Melanocyte of skin (primary cell): ENCODE data around the gene ST8SIA5. TPM values are rescaled to one million over a fixed set of nuclear protein-coding genes. Genes with fewer than 3 reads are reported as not detected.

Experiments used
- small RNA-seq, 2 donors: library from RNA; depleted of rRNA; stranded (forward); fragments of <200 nt; gene quantifications; one replicate each; pipeline ENCODE3, GENCODE V24; 2012
- total RNA-seq, 2 donors: library from RNA; depleted of rRNA; stranded (reverse); fragments of >200 nt; gene quantifications; 2 replicates each; pipeline ENCODE4 v1.2.3, GENCODE V29; 2012

ST8SIA5 gene, protein sequence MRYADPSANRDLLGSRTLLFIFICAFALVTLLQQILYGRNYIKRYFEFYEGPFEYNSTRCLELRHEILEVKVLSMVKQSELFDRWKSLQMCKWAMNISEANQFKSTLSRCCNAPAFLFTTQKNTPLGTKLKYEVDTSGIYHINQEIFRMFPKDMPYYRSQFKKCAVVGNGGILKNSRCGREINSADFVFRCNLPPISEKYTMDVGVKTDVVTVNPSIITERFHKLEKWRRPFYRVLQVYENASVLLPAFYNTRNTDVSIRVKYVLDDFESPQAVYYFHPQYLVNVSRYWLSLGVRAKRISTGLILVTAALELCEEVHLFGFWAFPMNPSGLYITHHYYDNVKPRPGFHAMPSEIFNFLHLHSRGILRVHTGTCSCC
- under 1 TPM; 0.33 to 0.34 TPM for total RNA-seq

DNA sequence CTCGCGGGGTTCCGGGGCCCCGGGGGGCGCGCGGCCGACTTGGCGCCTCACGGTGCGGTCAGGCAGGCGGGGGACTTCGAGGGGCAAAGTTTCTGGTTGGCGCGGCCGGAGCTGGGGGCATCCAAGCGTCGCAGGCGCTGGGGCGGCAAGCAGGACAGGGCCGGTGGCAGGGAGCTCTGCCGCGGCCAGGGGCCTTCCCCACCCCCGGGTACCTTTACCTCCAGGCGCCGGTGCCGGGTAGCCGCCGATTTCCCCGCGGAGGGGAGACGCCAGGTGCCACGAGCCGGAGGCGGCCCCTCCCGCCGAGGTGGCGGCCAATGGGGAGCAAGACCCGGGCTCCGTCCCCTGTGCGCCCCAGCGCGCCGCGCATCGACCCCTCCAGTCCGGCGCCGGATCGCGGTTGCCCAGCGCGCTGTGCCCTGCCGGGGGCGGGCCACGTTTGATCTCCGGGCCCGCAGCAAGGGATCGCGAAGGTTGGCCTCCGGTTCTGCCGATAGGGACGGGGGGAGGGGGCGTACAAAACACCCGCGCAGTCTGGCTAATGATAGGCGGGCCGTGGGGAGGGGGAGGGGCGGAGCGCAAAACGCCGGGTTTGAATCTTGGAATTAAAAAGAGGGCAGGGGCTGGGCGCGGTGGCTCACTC, at the start of gene ST8SIA5:
TSS of gene ST8SIA5 (minus strand) at position 495 of the 643 bp plus-strand sequence. CDS start 545 bp downstream, outside the sequence.

GRCh38 chr18:46657115-46657955, 99.5 kb downstream of the ST8SIA5 start, which contains the start of gene LOXHD1:
TSS of gene LOXHD1 (minus strand) at chr18:46657220. CDS start at chr18:46657033, 187 bp downstream.

Small RNA genes lying within 50 kb of the gene (small RNA-seq; reads per million reads assigned to genes)
- 0 reads per million in 2 donors for gene AC090311.1

Other genes with a start within 250 kb of the ST8SIA5 start
- gene LOXHD1, start 99.8 kb downstream of the ST8SIA5 start, total RNA-seq, result not detected
- gene PIAS2, start 160.5 kb upstream of the ST8SIA5 start, total RNA-seq, result 10 to 100 TPM; 21.0 to 25.6 TPM
- 1 to 10 TPM; 2.1 to 2.7 TPM for gene KATNAL2, start 160.5 kb upstream of the ST8SIA5 start, total RNA-seq